Measurements from ENCODE around the gene EHMT1.

Gene EHMT1

GRCh38 chr9:137610944-137611343 lies 7.9 kb upstream of the EHMT1 start:
- Histone ChIP-seq H3K4me3 (ENCODE audit: low read depth, low read length, poor library complexity, severe bottlenecking) (no peak overlapping the region), H3F3A (ENCODE audit: insufficient read depth, low read length) (no peaks in the 10 kb centered on the region), H4K20me1 (ENCODE audit: insufficient read depth, low read length) (no peaks in the 10 kb centered on the region), H3K79me2 (ENCODE audit: insufficient read depth, low read length) (no peaks in the 10 kb centered on the region), H3K36me3 (ENCODE audit: insufficient read depth, low read length) (peaks cover 29% of the 10 kb centered on the region), H3K9me2 (ENCODE audit: low read depth, low read length) (no peaks in the 10 kb centered on the region), H3K4me2 (ENCODE audit: low read length) (no peak overlapping the region), H3K9ac (ENCODE audit: low read length) (no peak overlapping the region; the same call in 1 of the 2 replicates), H3K27me3 (ENCODE audit: insufficient read depth, low read length) (no peaks in the 10 kb centered on the region), H3K4me1 (ENCODE audit: insufficient read depth, low read length, severe bottlenecking) (peaks cover 34% of the 10 kb centered on the region), H3K27ac (ENCODE audit: low read depth, low read length, poor library complexity, severe bottlenecking) (peak overlapping the region; percentile 65), H2AFZ (ENCODE audit: low read length) (no peak overlapping the region), H3K9me3 (ENCODE audit: low read length) (no peaks in the 10 kb centered on the region)
- no peak for TF ChIP-seq CTCF (IDR thresholded peaks at IDR 0.05; ENCODE audit: low read length)
- no peak for TF ChIP-seq EZH2 (IDR thresholded peaks at IDR 0.05; ENCODE audit: borderline replicate concordance, low read length)

- Histone ChIP-seq H3K9me2 (ENCODE audit: low read depth, low read length) (no peaks in the 10 kb centered on the region), H3K9me3 (ENCODE audit: low read length) (no peaks in the 10 kb centered on the region), H3K4me3 (ENCODE audit: low read depth, low read length, poor library complexity, severe bottlenecking) (no peak overlapping the region), H3K36me3 (ENCODE audit: insufficient read depth, low read length) (peaks cover 35% of the 10 kb centered on the region), H2AFZ (ENCODE audit: low read length) (no peak overlapping the region), H3K27me3 (ENCODE audit: insufficient read depth, low read length) (no peaks in the 10 kb centered on the region), H3K79me2 (ENCODE audit: insufficient read depth, low read length) (no peaks in the 10 kb centered on the region), H3K4me2 (ENCODE audit: low read length) (peak overlapping the region; percentile 7; the same call in 1 of the 2 replicates), H3F3A (ENCODE audit: insufficient read depth, low read length) (no peaks in the 10 kb centered on the region), H3K27ac (ENCODE audit: low read depth, low read length, poor library complexity, severe bottlenecking) (peak overlapping the region; percentile 65), H4K20me1 (ENCODE audit: insufficient read depth, low read length) (no peaks in the 10 kb centered on the region), H3K4me1 (ENCODE audit: insufficient read depth, low read length, severe bottlenecking) (peaks cover 32% of the 10 kb centered on the region), H3K9ac (ENCODE audit: low read length) (peak overlapping the region; percentile 11; the same call in 1 of the 2 replicates)
- TF ChIP-seq EZH2 (IDR thresholded peaks at IDR 0.05; ENCODE audit: borderline replicate concordance, low read length) (no peak), CTCF (IDR thresholded peaks at IDR 0.05; ENCODE audit: low read length) (no peak)
Observed at GRCh38 chr9:137611623-137612609, 6.9 kb upstream of the EHMT1 start.

- Histone ChIP-seq H3F3A (ENCODE audit: insufficient read depth, low read length) (no peaks in the 10 kb centered on the region), H3K9ac (ENCODE audit: low read length) (no peak overlapping the region; the same call in 1 of the 2 replicates), H3K4me3 (ENCODE audit: low read depth, low read length, poor library complexity, severe bottlenecking) (no peak overlapping the region), H3K9me2 (ENCODE audit: low read depth, low read length) (no peaks in the 10 kb centered on the region), H3K27me3 (ENCODE audit: insufficient read depth, low read length) (no peaks in the 10 kb centered on the region), H4K20me1 (ENCODE audit: insufficient read depth, low read length) (no peaks in the 10 kb centered on the region), H3K27ac (ENCODE audit: low read depth, low read length, poor library complexity, severe bottlenecking) (no peak overlapping the region), H3K9me3 (ENCODE audit: low read length) (no peaks in the 10 kb centered on the region), H3K79me2 (ENCODE audit: insufficient read depth, low read length) (peaks cover 5% of the 10 kb centered on the region; the same call in 1 of the 2 replicates), H3K4me2 (ENCODE audit: low read length) (no peak overlapping the region), H3K36me3 (ENCODE audit: insufficient read depth, low read length) (peaks cover 35% of the 10 kb centered on the region), H2AFZ (ENCODE audit: low read length) (no peak overlapping the region), H3K4me1 (ENCODE audit: insufficient read depth, low read length, severe bottlenecking) (peaks cover 33% of the 10 kb centered on the region)
- no peak for TF ChIP-seq EZH2 (IDR thresholded peaks at IDR 0.05; ENCODE audit: borderline replicate concordance, low read length)
- no peak for TF ChIP-seq CTCF (IDR thresholded peaks at IDR 0.05; ENCODE audit: low read length)
Observed at GRCh38 chr9:137612741-137613142, 6.1 kb upstream of the EHMT1 start.

Data from OCI-LY1 (cell line).